Left forelimb (tissue), 1 donor: ENCODE data around the gene ONECUT1.

Source experiments
- DNase-seq: peaks from one replicate; pipeline ENCODE4 v3.0.0-alpha.2; 2018; ENCODE audit warnings: low spot score

The ONECUT1 gene

GRCh38 chr15:52796753-52797520, 6.8 kb upstream of the ONECUT1 start:
- DNase-seq: no peak

- DNase-seq: no peak
Observed at GRCh38 chr15:52796228-52796521, 6.0 kb upstream of the ONECUT1 start.

- no peak for DNase-seq
Observed at GRCh38 chr15:52795464-52796227, 5.5 kb upstream of the ONECUT1 start.

- DNase-seq: no peak
Observed at GRCh38 chr15:52794665-52795463, 4.7 kb upstream of the ONECUT1 start.

- no peak for DNase-seq
Observed at GRCh38 chr15:52791776-52792175, 1.6 kb upstream of the ONECUT1 start.

GRCh38 chr15:52790941-52791751, 1.0 kb upstream of the ONECUT1 start:
- DNase-seq: no peak

GRCh38 chr15:52789601-52790168, 451 bp downstream of the ONECUT1 start:
- DNase-seq: no peak

- no peak for DNase-seq
Observed at GRCh38 chr15:52789008-52789600, 1.0 kb downstream of the ONECUT1 start.

- DNase-seq: no peak
Observed at GRCh38 chr15:52788099-52788986, 1.8 kb downstream of the ONECUT1 start.

- no peak for DNase-seq
Observed at GRCh38 chr15:52787549-52788098, 2.5 kb downstream of the ONECUT1 start.

- no peak for DNase-seq
Observed at GRCh38 chr15:52787123-52787503, 3.0 kb downstream of the ONECUT1 start.

- no peak for DNase-seq
Observed at GRCh38 chr15:52786436-52787122, 3.6 kb downstream of the ONECUT1 start.

GRCh38 chr15:52785672-52786406, 4.3 kb downstream of the ONECUT1 start:
- no peak for DNase-seq

GRCh38 chr15:52784799-52785671, 5.1 kb downstream of the ONECUT1 start:
- DNase-seq: no peak

- no peak for DNase-seq
Observed at GRCh38 chr15:52783929-52784798, 6.0 kb downstream of the ONECUT1 start.

- DNase-seq: no peak
Observed at GRCh38 chr15:52783191-52783829, 6.8 kb downstream of the ONECUT1 start.
